ENCODE measurements around the gene B4GALT5. TPM values are rescaled to one million over a fixed set of nuclear protein-coding genes. Genes with fewer than 3 reads are reported as not detected.
A peak's percentile ranks its signal among the peaks of the same experiment; 100 is the strongest.

Gene B4GALT5
- total RNA-seq, 2 experiments from 2014 or later = 13.5 to 13.7 TPM

DNA sequence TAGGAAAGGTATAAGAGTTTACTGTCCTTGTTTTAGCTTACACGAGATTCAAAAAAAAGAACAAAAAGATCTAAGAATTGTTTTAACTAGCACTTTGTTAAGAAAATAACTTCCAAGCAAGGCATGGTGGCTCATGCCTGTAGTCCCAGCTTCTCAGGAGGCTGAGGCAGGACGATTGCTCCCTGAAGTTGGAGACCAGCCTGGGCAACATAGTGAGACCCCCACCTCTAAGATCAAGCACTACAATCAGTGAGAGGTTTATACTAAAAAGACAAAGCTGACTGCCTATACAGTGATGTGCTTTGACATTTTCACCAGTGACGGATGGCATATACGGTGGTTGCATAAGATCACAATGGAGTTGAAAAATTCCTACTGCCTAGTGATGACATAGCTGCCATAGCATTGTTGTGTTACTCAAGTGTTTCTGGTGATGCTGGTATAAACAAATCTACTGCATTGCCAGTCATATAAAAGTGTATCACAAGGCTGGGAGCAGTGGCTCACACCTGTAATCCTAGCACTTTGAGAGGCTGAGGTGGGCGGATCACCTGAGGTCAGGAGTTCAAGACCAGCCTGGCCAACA is 68.6 kb downstream of the B4GALT5 start:
- Mint-ChIP-seq H3K27ac (no peak overlapping the region), H3K36me3 (peaks cover 39% of the 10 kb centered on the region), H3K4me1 (peaks cover 18% of the 10 kb centered on the region), H3K27me3 (no peaks in the 10 kb centered on the region), H3K4me3 (no peak overlapping the region), H3K9me3 (no peaks in the 10 kb centered on the region)
- POLR2A ChIA-PET = interaction anchor here (0.5 kb wide), 1 partner anchor 131 kb away, joined by 6 read pairs; no protein-coding TSS in a partner anchor
- no peak for ATAC-seq (ENCODE audit: low read depth)
- DNase-seq = no peak

DNA sequence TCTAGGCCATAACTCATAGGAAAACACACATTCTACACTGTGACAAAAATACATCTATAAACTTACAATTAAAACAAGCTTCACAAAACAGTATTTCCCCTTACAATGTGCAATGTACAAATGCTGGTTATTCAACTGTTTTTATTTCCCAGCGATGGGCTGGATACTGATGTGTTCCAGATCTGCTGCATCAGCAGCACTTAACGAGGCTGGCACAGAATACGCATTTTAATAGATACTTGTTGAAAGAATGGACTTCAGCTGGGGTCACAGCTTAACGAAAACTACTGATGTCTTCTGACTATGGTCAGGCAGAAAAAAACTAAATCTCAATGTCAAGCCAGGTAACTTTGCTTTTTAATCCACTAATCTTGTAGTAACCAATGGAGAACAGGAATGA is 70.9 kb downstream of the B4GALT5 start:
- Mint-ChIP-seq H3K27me3 (no peaks in the 10 kb centered on the region), H3K9me3 (no peaks in the 10 kb centered on the region), H3K4me1 (peaks cover 16% of the 10 kb centered on the region), H3K4me3 (no peak overlapping the region), H3K27ac (peak overlapping the region; percentile 91), H3K36me3 (peaks cover 37% of the 10 kb centered on the region)
- DNase-seq = no peak
- ATAC-seq (ENCODE audit: low read depth) = no peak
- POLR2A ChIA-PET = interaction anchor here (0.8 to 1.2 kb wide), 3 partner anchors 159 to 180 kb away, joined by 3 to 4 read pairs (median 3); partner anchors contain the start of gene SLC9A8

DNA sequence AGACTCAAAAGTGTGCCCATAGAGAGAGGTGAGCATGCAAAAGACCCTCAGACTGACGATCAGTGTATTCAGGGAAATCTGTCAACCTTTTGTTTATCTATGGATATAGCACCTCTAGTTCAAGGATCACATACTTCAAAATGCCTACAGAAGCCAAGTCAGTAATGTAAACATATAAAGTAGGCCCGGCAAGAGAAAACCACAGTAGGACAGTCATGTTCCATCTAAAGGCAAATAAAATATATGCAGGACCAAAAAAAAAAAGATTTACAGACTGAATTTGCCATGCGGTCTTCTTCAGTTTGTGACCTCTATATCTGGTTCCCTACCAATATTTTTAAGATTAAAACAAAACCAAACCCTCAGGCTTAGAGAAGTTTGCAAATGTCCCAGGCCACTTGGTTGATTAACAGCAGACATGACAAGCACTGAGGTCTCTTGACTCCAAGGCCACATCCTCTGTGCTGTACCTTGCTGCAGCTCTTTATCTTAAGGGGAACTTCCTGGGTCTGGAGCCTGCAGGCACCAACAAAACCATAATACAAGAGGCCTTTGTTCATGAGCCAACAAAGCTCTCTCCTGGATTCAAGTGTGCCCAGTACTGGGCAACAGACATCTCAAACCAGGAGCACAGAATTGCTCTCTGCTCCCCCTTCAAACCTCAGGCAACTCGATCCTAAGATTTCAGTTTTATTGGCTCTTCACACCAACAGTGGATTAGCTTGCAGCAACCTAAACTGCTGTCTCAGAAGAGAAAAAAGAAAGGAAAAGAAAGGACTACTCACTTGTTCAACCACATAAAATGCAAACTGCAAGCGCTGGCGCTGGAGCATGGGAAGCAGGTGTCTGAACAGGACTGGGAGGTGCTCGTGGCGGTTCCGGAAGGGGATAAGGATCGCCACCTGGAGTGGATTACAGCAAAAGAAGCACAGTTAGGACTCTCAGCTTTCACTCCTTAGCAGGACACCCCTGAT is 71.7 kb downstream of the B4GALT5 start:
- peak; percentile 100 for ATAC-seq (ENCODE audit: low read depth)
- H3K36me3 Mint-ChIP-seq = peaks cover 35% of the 10 kb centered on the region
- POLR2A ChIA-PET = interaction anchor here (0.8 to 1.2 kb wide), 4 partner anchors 16 to 181 kb away, joined by 3 to 4 read pairs (median 3); partner anchors contain the start of gene SLC9A8
- peak overlapping the region; percentile 91 for H3K27ac Mint-ChIP-seq
- H3K4me1 Mint-ChIP-seq = peaks cover 16% of the 10 kb centered on the region
- H3K4me3 Mint-ChIP-seq = peak overlapping the region; percentile 26
- H3K9me3 Mint-ChIP-seq = no peaks in the 10 kb centered on the region
- no peak for DNase-seq
- no peaks in the 10 kb centered on the region for H3K27me3 Mint-ChIP-seq

DNA sequence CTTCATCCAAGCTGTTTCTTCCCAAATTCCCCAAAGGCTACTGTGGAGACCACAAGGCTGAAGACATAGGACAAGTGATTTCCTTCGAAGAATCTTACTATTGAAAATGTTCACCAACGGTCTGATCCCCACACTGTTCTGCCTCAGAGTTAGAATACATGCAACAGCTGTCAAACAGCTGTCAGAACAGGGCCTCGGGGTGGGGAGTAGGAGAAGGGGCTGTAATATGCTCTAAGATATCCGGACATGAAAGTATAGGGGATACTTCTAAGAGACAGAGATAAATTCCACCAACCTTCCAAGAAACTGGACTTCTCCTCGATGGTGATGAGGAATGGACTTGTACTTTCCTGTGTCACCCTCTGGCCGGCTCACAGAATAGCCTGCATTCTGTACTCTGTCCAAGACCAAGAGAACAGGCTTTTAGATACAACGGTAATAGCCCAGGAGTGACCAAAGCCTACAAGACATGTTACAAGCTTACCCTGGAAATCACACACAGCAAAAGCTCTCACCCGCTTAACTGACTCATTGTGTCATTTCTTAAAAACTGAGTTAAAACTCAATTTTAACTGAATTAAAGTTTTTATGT is 76.5 kb downstream of the B4GALT5 start:
- H3K27me3 Mint-ChIP-seq = no peaks in the 10 kb centered on the region
- no peak overlapping the region for H3K27ac Mint-ChIP-seq
- POLR2A ChIA-PET = no interaction called here
- peaks cover 12% of the 10 kb centered on the region for H3K4me1 Mint-ChIP-seq
- DNase-seq (no peak), ATAC-seq (ENCODE audit: low read depth) (no peak)
- H3K9me3 Mint-ChIP-seq = no peaks in the 10 kb centered on the region
- peaks cover 35% of the 10 kb centered on the region for H3K36me3 Mint-ChIP-seq
- H3K4me3 Mint-ChIP-seq = no peak overlapping the region

DNA sequence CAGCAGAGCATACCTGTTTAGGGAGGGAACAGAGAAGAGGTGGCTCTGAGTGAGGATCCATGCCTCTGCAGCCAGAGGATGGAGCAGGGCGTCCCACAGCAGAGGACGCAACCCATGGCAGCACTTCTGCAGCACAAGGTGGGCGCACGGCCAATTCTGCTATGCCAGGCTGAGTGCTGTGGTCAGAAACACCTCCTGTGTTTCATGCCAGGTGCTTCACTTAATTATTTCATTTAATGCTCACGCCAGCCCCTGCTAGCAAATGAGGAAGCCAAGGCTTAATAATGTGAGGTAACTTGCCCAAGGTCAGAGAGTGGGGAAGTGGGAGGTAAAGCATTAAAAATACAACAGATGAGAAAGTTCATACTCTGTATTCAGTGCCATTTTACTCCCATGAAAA is 77.2 kb downstream of the B4GALT5 start:
- ATAC-seq (ENCODE audit: low read depth) (no peak), DNase-seq (no peak)
- Mint-ChIP-seq H3K36me3 (peaks cover 32% of the 10 kb centered on the region), H3K27ac (no peak overlapping the region), H3K4me1 (peaks cover 8% of the 10 kb centered on the region), H3K9me3 (no peaks in the 10 kb centered on the region), H3K4me3 (no peak overlapping the region), H3K27me3 (no peaks in the 10 kb centered on the region)
- POLR2A ChIA-PET = no interaction called here

DNA sequence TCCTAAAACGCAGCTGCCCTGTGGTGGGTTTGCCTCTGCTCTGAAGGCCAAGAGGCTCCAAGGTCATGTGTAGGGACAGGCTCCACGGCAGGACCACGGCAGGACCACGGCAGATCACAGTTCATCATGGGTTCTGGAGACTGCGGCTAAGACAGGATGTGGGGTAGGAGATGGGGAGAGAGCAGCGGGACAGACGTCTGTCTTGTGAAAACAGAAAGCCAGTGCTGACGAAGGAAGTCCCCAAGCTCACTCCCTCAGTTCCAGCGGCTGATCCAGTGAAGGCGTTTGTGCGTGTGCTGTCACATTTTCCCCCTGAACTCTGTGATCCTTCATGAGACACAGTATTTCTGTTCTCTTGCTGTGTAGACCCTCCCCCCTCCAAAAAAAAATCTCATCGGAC is 77.8 kb downstream of the B4GALT5 start:
- ATAC-seq (ENCODE audit: low read depth) (no peak), DNase-seq (no peak)
- POLR2A ChIA-PET = no interaction called here
- peaks cover 28% of the 10 kb centered on the region for H3K36me3 Mint-ChIP-seq
- no peak overlapping the region for H3K27ac Mint-ChIP-seq
- H3K27me3 Mint-ChIP-seq = no peaks in the 10 kb centered on the region
- no peak overlapping the region for H3K4me3 Mint-ChIP-seq
- no peaks in the 10 kb centered on the region for H3K9me3 Mint-ChIP-seq
- peaks cover 8% of the 10 kb centered on the region for H3K4me1 Mint-ChIP-seq

DNA sequence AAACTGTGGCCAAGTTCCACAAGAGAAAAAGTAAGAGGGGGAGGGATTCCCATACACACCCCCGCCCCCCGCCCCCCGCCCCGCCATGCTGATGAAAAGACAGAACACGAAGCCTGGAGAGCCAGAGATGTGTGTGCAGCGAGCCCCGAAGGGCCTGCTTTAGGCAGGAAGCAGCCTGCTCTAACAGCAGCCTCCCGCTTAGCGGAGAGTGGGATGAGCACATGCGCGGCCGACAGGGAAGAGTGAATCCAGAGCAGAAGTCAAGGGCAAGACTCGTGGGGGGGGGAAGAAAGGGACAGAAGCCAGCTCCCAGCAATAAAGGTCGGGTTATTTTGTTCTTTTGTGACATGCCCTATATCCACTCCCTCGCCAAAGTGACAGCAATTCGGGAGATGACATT is 78.5 kb downstream of the B4GALT5 start:
- Mint-ChIP-seq H3K4me3 (no peak overlapping the region), H3K4me1 (peaks cover 8% of the 10 kb centered on the region), H3K9me3 (no peaks in the 10 kb centered on the region), H3K27me3 (no peaks in the 10 kb centered on the region), H3K36me3 (peaks cover 24% of the 10 kb centered on the region), H3K27ac (peak overlapping the region; percentile 66)
- no peak for DNase-seq
- POLR2A ChIA-PET = no interaction called here
- ATAC-seq (ENCODE audit: low read depth) = no peak

DNA sequence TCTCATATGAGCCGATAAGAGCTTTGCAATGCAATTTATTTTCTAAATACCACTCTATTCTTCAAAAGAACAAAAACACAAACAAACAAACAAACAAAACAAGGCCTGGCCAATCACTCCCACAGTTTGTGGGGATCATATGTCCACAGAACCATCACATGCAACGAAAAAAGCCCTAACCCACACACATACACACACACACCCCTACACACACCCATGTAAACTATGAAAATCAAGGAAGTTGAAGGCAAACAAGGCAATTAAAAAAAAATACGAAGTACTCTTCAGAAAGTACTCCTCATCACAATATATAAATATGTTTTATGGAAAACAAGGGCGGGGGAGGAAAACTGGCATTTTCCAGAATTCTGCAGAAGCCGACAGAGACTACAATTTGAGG is 79.6 kb downstream of the B4GALT5 start:
- POLR2A ChIA-PET = no interaction called here
- Mint-ChIP-seq H3K9me3 (peaks cover 2% of the 10 kb centered on the region), H3K36me3 (peaks cover 17% of the 10 kb centered on the region), H3K27me3 (no peaks in the 10 kb centered on the region), H3K4me1 (peaks cover 8% of the 10 kb centered on the region), H3K4me3 (no peak overlapping the region), H3K27ac (no peak overlapping the region)
- DNase-seq (no peak), ATAC-seq (ENCODE audit: low read depth) (no peak)

DNA sequence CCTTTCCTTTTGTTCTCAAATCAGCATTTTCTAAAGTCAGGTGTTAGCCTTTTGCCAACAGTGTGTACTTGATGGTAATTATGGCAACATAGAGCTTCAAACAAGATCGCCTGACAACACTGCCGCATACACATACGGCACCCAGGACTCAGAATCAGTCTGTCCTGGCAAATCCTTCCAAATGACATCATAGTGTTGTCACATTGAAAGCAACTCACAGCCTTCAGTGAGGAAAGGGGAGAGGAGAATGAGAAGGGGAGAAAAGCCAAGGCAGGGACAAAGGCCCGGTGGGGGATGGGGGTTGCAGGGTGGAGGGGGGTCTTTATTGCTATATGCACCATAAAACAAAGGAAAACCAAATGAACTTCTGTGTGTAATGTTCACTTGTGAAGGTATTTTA is 80.0 kb downstream of the B4GALT5 start:
- POLR2A ChIA-PET = no interaction called here
- Mint-ChIP-seq H3K4me1 (peaks cover 8% of the 10 kb centered on the region), H3K27me3 (no peaks in the 10 kb centered on the region), H3K4me3 (no peak overlapping the region), H3K27ac (no peak overlapping the region), H3K9me3 (peaks cover 2% of the 10 kb centered on the region), H3K36me3 (peaks cover 17% of the 10 kb centered on the region)
- ATAC-seq (ENCODE audit: low read depth) = no peak
- no peak for DNase-seq

DNA sequence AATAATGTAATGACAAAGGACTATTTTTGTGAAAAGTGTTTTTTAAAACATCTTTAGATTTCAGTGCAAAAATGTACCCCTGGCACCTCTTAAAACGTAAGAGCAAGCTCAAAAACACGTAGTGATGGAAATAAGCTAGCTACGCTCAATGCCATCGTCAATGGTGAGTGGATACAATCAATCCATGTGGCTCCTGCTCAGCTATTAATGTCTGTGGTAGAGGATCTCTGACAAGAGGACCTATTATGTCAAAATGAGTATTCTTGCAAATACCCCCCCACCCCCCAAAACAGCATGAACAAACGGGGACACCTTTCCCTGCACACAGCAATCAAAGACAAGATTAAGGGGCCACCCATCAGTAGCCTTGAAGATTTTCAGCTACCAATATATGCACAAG is 80.7 kb downstream of the B4GALT5 start:
- H3K4me1 Mint-ChIP-seq = peaks cover 8% of the 10 kb centered on the region

DNA sequence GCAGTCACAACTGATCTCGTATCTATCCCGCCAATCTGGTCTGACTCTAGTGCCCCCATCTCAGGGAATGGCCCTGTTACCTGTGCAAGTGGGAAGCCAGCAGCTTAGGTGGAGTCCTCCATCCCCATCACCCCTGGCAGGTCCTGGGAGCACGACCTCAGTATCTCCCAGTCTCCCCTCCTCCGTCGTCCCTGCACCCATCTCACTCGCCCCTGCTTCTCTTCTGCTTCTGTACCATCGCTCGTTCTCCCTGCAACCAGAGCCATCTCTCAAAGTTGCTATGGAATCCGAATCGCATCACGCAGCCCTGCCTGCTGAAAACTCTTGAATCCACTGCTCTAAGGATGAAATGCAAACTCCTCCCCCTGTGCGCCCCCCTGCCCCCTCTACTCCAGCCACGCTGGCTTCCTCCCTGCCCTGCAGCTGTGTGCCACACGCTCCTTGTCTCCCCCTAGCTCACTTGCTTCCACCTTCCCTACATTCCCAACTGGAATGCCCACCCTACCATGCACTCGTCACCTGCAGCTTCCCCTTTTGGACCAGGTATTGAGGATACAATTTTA is 81.7 kb downstream of the B4GALT5 start:
- H3K27me3 Mint-ChIP-seq = no peaks in the 10 kb centered on the region
- no peak for DNase-seq
- peaks cover 9% of the 10 kb centered on the region for H3K4me1 Mint-ChIP-seq
- H3K4me3 Mint-ChIP-seq = no peak overlapping the region
- POLR2A ChIA-PET = no interaction called here
- H3K27ac Mint-ChIP-seq = no peak overlapping the region
- H3K9me3 Mint-ChIP-seq = peaks cover 2% of the 10 kb centered on the region
- H3K36me3 Mint-ChIP-seq = peaks cover 14% of the 10 kb centered on the region
- no peak for ATAC-seq (ENCODE audit: low read depth)

More for the DNA sequence above, 80.7 kb downstream of the B4GALT5 start:
- no peak overlapping the region for H3K4me3 Mint-ChIP-seq
- H3K27me3 Mint-ChIP-seq = no peaks in the 10 kb centered on the region
- H3K27ac Mint-ChIP-seq = no peak overlapping the region
- ATAC-seq (ENCODE audit: low read depth) (no peak), DNase-seq (no peak)
- POLR2A ChIA-PET = interaction anchor here (0.7 kb wide), 1 partner anchor 61 kb away, joined by 3 read pairs; no protein-coding TSS in a partner anchor
- peaks cover 2% of the 10 kb centered on the region for H3K9me3 Mint-ChIP-seq
- H3K36me3 Mint-ChIP-seq = peaks cover 17% of the 10 kb centered on the region

DNA sequence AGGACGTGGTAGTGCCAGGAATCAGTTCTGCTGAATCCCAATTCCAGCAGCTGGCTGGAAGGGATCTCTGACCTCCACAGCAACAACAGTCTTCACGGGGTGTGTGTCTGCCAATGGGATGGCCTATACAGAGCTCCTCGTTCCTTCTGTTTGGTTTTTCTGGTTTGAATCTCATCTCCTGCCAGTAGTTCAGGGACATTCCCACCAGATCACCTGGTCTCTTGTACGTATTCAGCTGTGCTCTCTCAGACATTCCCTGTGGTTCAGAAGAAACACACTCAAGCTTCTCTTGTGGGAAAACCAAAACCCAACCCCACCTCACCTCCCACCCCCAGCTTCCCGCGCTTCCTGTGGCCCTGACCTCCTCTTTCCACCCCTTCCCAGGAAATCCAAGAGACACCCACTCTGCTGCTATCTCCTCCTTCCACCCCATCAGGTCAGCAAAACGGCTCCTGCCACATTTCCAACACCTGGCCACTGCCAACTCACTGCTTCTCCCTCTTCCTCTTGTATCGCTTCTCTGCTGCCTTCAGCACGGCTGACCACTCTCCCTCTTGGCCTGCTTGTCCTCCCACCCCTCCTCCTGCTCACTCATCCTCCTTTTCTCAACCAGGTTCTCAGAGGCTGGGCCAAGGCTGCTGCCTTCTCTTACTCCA is 82.5 kb downstream of the B4GALT5 start:
- Mint-ChIP-seq H3K27me3 (peaks cover 1% of the 10 kb centered on the region), H3K9me3 (peaks cover 2% of the 10 kb centered on the region), H3K27ac (no peak overlapping the region), H3K4me3 (no peak overlapping the region), H3K4me1 (peaks cover 8% of the 10 kb centered on the region), H3K36me3 (peaks cover 10% of the 10 kb centered on the region)
- POLR2A ChIA-PET = no interaction called here
- DNase-seq (no peak), ATAC-seq (ENCODE audit: low read depth) (no peak)

DNA sequence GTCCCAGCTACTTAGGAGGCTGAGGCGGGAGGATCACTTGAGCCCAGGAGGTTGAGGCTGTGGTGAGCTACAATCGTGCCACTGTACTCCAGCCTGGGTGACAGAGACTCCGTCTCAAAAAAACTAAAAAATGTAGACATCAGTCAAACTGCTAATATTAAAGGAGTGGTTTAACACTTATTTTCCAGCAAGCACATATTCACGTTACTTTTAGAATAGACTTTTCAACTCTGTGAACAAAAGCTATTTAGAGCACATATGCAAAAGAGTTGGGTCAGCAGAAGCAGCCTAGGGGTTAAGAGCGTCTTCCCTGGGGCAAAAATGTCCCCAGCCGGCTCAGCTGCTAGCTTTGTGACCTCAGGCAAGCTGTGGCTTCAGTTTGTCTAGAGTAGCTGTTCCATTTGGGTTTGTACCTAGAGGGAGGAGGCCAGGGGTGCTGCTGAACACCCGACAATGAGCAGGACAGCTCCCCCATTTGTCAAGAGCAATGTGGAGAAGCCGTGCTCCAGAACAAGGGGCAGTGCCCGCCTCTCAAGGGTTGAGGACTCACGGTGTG is 83.2 kb downstream of the B4GALT5 start:
- ATAC-seq (ENCODE audit: low read depth) (no peak), DNase-seq (no peak)
- H3K36me3 Mint-ChIP-seq = peaks cover 4% of the 10 kb centered on the region
- H3K27me3 Mint-ChIP-seq = peaks cover 4% of the 10 kb centered on the region
- peaks cover 2% of the 10 kb centered on the region for H3K9me3 Mint-ChIP-seq
- no peak overlapping the region for H3K27ac Mint-ChIP-seq
- no peak overlapping the region for H3K4me3 Mint-ChIP-seq
- H3K4me1 Mint-ChIP-seq = peaks cover 12% of the 10 kb centered on the region
- POLR2A ChIA-PET = no interaction called here
